WI38 (cell line): ENCODE data around the gene OMD.

Source experiments
- H3K4me3 ChIP-seq: 2 replicates; pipeline ENCODE4 v1.5.1; 2011; ENCODE audit warnings: low read depth, mild to moderate bottlenecking, control low read depth, low read length
- TF ChIP-seq, protein P1 (sequence below): IDR thresholded peaks from 2 replicates; pipeline ENCODE4 v1.5.1; 2012; ENCODE audit warnings: low read depth, mild to moderate bottlenecking, control low read depth, low read length

OMD gene, protein sequence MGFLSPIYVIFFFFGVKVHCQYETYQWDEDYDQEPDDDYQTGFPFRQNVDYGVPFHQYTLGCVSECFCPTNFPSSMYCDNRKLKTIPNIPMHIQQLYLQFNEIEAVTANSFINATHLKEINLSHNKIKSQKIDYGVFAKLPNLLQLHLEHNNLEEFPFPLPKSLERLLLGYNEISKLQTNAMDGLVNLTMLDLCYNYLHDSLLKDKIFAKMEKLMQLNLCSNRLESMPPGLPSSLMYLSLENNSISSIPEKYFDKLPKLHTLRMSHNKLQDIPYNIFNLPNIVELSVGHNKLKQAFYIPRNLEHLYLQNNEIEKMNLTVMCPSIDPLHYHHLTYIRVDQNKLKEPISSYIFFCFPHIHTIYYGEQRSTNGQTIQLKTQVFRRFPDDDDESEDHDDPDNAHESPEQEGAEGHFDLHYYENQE

DNA sequence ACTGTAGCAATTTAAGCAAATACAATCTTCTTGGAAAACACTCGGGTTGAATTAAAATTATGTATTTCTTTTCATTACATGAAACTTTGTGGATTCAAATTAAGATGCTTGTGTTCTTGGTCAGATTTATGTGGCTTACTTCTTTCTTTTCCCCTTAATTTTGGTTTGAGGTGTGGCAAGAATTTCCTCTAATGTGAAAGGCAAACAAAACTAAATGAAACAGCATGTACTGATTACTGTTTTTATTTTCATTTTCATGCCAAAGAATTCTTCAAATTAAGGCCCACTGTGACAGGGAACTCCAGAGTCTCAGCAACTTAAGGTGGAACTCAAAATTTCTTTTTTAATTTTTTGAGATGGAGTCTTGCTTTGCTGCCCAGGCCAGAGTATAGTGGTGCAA lies at the start of gene OMD:
TSS of gene OMD (minus strand) at position 132 of the 400 bp plus-strand sequence. CDS start 6,913 bp downstream, outside the sequence.
- TF ChIP-seq, protein P1, sequence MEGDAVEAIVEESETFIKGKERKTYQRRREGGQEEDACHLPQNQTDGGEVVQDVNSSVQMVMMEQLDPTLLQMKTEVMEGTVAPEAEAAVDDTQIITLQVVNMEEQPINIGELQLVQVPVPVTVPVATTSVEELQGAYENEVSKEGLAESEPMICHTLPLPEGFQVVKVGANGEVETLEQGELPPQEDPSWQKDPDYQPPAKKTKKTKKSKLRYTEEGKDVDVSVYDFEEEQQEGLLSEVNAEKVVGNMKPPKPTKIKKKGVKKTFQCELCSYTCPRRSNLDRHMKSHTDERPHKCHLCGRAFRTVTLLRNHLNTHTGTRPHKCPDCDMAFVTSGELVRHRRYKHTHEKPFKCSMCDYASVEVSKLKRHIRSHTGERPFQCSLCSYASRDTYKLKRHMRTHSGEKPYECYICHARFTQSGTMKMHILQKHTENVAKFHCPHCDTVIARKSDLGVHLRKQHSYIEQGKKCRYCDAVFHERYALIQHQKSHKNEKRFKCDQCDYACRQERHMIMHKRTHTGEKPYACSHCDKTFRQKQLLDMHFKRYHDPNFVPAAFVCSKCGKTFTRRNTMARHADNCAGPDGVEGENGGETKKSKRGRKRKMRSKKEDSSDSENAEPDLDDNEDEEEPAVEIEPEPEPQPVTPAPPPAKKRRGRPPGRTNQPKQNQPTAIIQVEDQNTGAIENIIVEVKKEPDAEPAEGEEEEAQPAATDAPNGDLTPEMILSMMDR: no peak

DNA sequence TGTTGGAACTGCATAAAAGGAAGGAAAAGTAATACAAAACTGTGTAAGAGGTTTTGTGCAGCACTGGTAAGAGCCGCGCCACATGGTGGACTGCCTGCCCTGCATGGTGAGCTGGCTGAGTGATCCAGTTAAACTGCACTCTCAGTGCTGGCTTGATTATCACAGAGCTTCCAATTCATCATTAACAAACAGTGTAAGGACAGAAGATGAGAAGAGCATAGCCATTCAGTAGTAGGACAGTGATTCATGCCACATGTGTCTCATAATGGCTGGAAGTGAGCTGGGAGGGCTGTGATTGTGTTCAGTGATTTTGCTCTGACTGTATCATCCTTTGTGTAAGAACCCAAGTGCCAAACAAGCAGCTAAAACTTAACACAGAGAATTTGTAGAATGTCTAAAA lies 43.9 kb upstream of the OMD start:
- H3K4me3 ChIP-seq: no peak overlapping the region
- TF ChIP-seq, protein P1: no peak

More for the DNA sequence above, at the start of gene OMD:
- H3K4me3 ChIP-seq: no peak within 1 kb of the TSS

DNA sequence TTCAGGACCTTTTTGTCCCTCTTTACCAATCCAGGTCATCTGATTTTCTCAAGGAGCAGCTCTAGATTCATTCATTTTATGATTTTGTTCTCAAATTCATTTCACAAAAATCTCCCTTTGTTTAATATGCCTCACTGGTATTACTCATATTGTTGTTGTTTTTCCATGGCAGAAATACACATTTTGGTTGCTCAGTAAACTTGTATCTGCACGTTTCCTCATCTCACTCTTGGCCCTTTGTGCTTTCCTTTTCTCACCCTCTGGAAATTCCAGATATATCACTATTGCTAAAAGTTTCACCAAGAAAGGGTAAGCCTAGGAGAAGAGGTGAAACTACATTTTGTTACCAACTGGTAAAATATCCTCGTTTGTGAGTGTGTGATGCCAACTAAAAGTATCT lies 43.2 kb upstream of the OMD start:
- H3K4me3 ChIP-seq: no peak overlapping the region

DNA sequence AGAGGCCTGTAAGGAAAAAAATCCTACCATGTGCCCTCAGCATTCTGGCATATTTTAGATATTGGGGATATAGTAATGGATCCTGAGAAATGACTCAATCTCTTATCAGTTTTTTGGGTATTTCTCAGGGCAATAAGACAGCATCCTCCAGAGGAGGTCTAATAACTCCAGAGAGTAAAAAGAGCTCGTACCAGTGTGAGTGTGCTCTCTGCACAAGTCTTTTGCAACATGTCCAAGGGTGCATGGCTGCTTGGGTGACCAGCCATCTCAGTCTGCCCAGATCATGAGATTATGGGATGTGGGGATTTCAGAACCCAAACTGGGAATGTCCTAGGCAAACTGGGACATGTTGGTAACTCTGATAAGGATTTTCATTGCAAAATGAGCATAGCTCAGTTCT lies 42.8 kb upstream of the OMD start:
- no peak overlapping the region for H3K4me3 ChIP-seq
- TF ChIP-seq, protein P1: no peak

More for the DNA sequence above, 43.2 kb upstream of the OMD start:
- TF ChIP-seq, protein P1: no peak

DNA sequence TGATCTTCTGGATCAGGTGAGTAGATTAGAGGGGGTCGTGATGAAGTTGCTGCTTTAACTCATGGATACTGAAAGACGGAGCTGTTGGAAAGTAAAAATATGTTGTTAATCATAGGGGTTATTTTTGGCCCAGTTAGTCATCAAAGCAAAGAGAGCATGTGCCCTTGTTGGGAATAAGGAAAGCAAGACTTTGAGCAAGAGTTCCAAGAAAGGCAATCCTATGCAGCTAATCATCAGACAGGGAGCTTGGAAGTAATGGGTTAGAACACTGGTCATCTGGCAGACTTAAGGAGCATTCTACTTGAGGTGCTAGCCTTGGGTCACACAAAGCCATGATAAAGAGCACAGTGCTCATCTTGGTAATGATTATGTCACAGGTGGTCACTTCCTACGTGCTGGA lies 39.7 kb upstream of the OMD start:
- H3K4me3 ChIP-seq: no peak overlapping the region
- TF ChIP-seq, protein P1: no peak

DNA sequence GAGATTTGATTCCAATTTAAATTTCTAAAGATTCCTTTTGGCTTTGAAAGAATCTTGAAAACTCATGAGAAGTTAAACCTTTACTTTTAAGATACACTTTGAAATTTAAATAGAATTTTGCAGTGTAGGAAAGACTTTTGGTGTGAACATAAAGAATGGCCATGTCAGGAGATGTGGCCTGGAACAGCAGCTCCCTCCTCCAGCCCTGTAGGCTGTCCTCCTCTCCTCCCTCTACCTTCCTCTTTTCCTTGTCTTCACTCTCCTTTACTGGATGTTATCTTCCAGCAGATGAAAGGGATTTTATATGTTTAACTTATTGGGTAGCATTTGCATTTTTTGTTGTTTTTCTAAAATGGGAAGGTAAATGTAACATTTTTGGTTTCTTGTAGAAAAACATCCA lies 39.1 kb upstream of the OMD start:
- TF ChIP-seq, protein P1: no peak

DNA sequence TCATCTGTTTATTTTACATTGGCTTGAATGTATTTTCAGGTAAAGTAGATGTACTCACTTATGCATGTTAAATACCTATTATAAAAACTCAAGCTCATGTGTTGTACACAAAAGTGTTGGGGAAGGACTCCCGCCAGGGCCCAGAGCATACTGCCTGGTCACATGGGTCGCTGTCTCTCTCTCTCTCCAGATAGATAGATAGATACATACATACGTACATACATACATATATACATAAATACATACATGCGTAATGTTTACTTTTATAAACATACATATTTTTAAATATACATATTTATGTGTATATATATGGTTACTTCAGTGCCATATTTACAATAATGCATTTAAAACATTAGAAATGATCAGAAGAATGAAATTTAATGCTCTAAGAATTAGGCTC lies 33.3 kb upstream of the OMD start:
- TF ChIP-seq, protein P1: no peak
- H3K4me3 ChIP-seq: no peak overlapping the region

More for the DNA sequence above, 39.1 kb upstream of the OMD start:
- no peak overlapping the region for H3K4me3 ChIP-seq
